ENCODE results near the gene MLN.

DNA sequence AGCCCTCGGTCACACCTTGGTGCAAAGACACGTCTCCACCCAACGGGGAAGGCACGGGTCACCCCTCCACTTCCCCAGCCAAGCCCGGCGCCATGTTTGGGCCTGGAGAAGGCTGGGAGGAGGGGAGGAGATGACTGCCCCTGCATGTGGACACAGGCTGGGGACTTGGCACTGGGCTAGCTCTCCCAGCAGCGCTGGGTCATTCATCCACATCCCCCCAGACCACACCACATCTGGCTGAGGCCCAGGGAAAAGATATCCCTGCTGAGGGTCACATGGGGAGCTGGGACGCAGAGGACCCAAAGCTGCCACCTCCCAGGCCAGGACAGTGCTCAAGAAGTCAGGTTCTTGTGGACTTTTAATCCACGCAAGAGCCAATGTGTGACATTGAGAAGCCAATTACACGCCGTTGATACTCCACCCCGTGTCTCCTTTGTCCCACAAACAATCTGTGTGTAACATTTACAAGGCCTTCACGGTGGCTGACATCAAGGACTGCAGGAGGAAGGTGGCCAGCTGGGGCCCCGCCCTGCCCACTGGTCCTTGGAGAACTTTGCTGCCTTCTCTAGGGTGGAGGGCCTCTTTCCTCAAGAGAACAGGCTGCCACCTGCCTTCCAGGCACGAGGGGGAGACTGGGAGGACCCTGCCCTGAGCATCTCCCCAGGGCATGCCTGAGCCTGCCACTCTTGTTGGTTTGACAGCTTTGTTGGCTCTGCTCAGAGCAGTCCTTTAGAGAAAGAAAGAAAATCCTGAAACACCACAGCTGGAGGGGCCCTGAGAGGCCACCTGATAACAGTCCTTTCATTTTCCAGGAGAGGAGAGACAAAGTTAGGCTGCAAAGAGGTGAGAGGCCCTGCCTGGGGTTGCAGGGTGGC, 51.8 kb downstream of the MLN start:
- TF ChIP-seq, protein P1, sequence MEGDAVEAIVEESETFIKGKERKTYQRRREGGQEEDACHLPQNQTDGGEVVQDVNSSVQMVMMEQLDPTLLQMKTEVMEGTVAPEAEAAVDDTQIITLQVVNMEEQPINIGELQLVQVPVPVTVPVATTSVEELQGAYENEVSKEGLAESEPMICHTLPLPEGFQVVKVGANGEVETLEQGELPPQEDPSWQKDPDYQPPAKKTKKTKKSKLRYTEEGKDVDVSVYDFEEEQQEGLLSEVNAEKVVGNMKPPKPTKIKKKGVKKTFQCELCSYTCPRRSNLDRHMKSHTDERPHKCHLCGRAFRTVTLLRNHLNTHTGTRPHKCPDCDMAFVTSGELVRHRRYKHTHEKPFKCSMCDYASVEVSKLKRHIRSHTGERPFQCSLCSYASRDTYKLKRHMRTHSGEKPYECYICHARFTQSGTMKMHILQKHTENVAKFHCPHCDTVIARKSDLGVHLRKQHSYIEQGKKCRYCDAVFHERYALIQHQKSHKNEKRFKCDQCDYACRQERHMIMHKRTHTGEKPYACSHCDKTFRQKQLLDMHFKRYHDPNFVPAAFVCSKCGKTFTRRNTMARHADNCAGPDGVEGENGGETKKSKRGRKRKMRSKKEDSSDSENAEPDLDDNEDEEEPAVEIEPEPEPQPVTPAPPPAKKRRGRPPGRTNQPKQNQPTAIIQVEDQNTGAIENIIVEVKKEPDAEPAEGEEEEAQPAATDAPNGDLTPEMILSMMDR (IDR thresholded peaks at IDR 0.05 in 2 of 3, conservative IDR thresholded peaks at IDR 0.05 in 1 of 3; ENCODE audit: borderline replicate concordance in 1 of 3, insufficient read depth in 1 of 3, low read depth in 2 of 3, low read length in 2 of 3): no peak
- TF ChIP-seq POLR2A (IDR thresholded peaks at IDR 0.05; ENCODE audit: borderline replicate concordance, extremely low read depth, insufficient read depth, insufficient read length) (no peak), CEBPB (IDR thresholded peaks at IDR 0.05; ENCODE audit: low read depth) (no peak), CBX3 (IDR thresholded peaks at IDR 0.05; ENCODE audit: low read depth) (no peak), EZH2 (IDR thresholded peaks at IDR 0.05) (no peak), EGR1 (IDR thresholded peaks at IDR 0.05; ENCODE audit: low read depth) (no peak), RAD21 (IDR thresholded peaks at IDR 0.05; ENCODE audit: low read depth) (no peak), ZFX (IDR thresholded peaks at IDR 0.05) (no peak)
